SU-DHL-6 (cell line): ENCODE data around the gene FHOD3.

Experiments used
- H2AFZ ChIP-seq: fragments of 200-600 bp; sonication (generic); 2 replicates; pipeline ENCODE4 v1.6.1; 2014; ENCODE audit warnings: low read depth, mild to moderate bottlenecking, moderate library complexity, mixed read lengths, antibody characterized with exemption, low read length; ENCODE audit not compliant: severe bottlenecking
- H3F3A ChIP-seq: fragments of 200-600 bp; shearing (Covaris generic); 2 replicates; pipeline ENCODE4 v1.6.0; 2016; ENCODE audit warnings: antibody characterized with exemption, mild to moderate bottlenecking; ENCODE audit not compliant: insufficient read depth
- H3K27ac ChIP-seq: fragments of 200-600 bp; sonication (generic); 2 replicates; pipeline ENCODE4 v1.5.1; 2016; ENCODE audit warnings: low read depth, mild to moderate bottlenecking, low read length, moderate library complexity, mixed read lengths
- H3K27me3 ChIP-seq: fragments of 200-600 bp; sonication (generic), shearing (Covaris generic); 2 replicates; pipeline ENCODE4 v1.6.0; 2014; ENCODE audit warnings: mild to moderate bottlenecking, low read length
- H3K36me3 ChIP-seq: fragments of 200-600 bp; sonication (generic); 2 replicates; pipeline ENCODE4 v1.6.1; 2014; ENCODE audit warnings: mild to moderate bottlenecking, low read length, mixed read lengths
- H3K4me2 ChIP-seq: fragments of 300-600, 200-600 bp; shearing (Covaris generic), sonication (generic); 2 replicates; pipeline ENCODE4 v1.6.0; 2014; ENCODE audit warnings: low read length, low read depth, mild to moderate bottlenecking; ENCODE audit not compliant: poor library complexity, severe bottlenecking
- H3K4me3 ChIP-seq: fragments of 200-600 bp; sonication (generic); 2 replicates; pipeline ENCODE4 v1.5.1; 2014; ENCODE audit warnings: antibody characterized with exemption, low read length, mild to moderate bottlenecking, mixed read lengths; ENCODE audit not compliant: insufficient read depth, poor library complexity, severe bottlenecking
- H3K79me2 ChIP-seq: fragments of 200-600 bp; sonication (generic); 2 replicates; pipeline ENCODE4 v1.6.1; 2014; ENCODE audit warnings: mild to moderate bottlenecking, low read length, moderate library complexity; ENCODE audit not compliant: insufficient read depth
- H3K9ac ChIP-seq: fragments of 200-600 bp; sonication (generic); 2 replicates; pipeline ENCODE4 v1.7.0; 2014; ENCODE audit warnings: mild to moderate bottlenecking, low read length
- H3K9me2 ChIP-seq: fragments of 200-600 bp; sonication (generic); replicated peaks from 2 replicates; pipeline ENCODE4 v1.6.1; 2014; ENCODE audit warnings: low read length; ENCODE audit not compliant: insufficient read depth
- H3K9me3 ChIP-seq: fragments of 200-600 bp; sonication (generic); 2 replicates; pipeline ENCODE4 v1.6.1; 2014; ENCODE audit warnings: low read length, mixed read lengths; ENCODE audit not compliant: insufficient read depth
- H4K20me1 ChIP-seq: fragments of 200-600 bp; sonication (generic); 2 replicates; pipeline ENCODE4 v1.6.1; 2014; ENCODE audit warnings: low read depth, mild to moderate bottlenecking, antibody characterized with exemption, low read length, moderate library complexity, mixed read lengths
- CTCF ChIP-seq: fragments of 200-600 bp; sonication (generic); IDR thresholded peaks from one replicate; pipeline ENCODE4 v1.5.1; 2017; ENCODE audit warnings: antibody characterized with exemption, mild to moderate bottlenecking, low read length, moderate library complexity; ENCODE audit not compliant: insufficient read depth, poor library complexity, severe bottlenecking
- EZH2phosphoT487 ChIP-seq: fragments of 200-600 bp; sonication (generic), shearing (Covaris generic); conservative IDR thresholded peaks from 2 replicates; pipeline ENCODE4 v1.6.1; 2018; ENCODE audit warnings: mild to moderate bottlenecking, antibody characterized with exemption, low read length, moderate library complexity, mixed read lengths

Gene FHOD3

DNA sequence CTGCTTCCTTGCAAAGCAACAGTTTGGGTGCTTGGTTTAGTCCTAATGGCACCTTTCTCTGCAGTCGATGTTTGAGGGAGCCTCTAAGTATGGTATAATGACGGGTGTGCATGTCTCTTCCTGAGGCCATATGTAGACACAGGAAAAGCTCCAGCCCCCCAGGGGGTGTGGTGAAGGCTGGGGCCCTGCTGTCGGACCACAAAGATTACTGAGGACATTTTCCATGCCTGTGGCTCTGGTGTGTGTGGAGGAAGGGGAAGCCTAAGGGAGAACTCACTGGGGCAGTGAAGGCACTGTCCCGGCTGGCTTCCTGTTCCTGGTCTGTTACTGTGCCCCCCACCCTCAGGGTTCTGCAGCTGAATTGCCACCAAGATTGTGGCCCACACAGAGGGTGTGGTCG, 187.1 kb downstream of the FHOD3 start:
- Histone ChIP-seq H3K4me2 (no peak overlapping the region), H2AFZ (no peak overlapping the region), H3K9me3 (no peaks in the 10 kb centered on the region), H3K9me2 (no peaks in the 10 kb centered on the region), H3F3A (no peaks in the 10 kb centered on the region), H3K36me3 (no peaks in the 10 kb centered on the region), H3K27me3 (no peaks in the 10 kb centered on the region), H4K20me1 (no peaks in the 10 kb centered on the region), H3K79me2 (no peaks in the 10 kb centered on the region), H3K9ac (no peak overlapping the region), H3K4me3 (no peak overlapping the region), H3K27ac (no peak overlapping the region)
- TF ChIP-seq CTCF, result no peak
- TF ChIP-seq EZH2phosphoT487, result no peak

DNA sequence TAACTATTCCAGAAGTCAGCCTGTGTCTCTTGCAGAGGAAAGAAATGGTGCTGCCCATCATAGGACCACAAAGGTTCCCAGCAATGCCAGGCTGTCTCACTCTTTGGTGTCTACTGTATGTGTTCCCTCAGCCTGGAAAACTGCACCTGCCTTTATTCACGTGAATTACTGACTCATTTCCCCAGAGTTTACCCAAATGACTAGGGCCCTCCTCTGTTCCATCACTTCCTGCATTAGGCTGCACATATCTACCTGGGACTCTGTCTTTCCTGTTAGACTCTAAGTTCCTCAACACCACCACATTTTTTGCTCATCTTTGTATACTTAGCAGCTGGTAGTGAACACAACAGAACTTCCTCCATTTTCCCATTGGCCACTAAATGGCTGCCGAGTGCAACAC, 188.3 kb downstream of the FHOD3 start:
- no peaks in the 10 kb centered on the region for H4K20me1 ChIP-seq
- H3K79me2 ChIP-seq, result no peaks in the 10 kb centered on the region
- H3K4me3 ChIP-seq, result no peak overlapping the region
- no peaks in the 10 kb centered on the region for H3K9me3 ChIP-seq
- H3F3A ChIP-seq, result no peaks in the 10 kb centered on the region
- H3K4me2 ChIP-seq, result no peak overlapping the region
- TF ChIP-seq CTCF, result no peak
- TF ChIP-seq EZH2phosphoT487, result no peak
- H3K27me3 ChIP-seq, result no peaks in the 10 kb centered on the region
- H3K36me3 ChIP-seq, result no peaks in the 10 kb centered on the region
- no peak overlapping the region for H3K27ac ChIP-seq
- H3K9me2 ChIP-seq, result no peaks in the 10 kb centered on the region
- no peak overlapping the region for H2AFZ ChIP-seq
- H3K9ac ChIP-seq, result no peak overlapping the region

DNA sequence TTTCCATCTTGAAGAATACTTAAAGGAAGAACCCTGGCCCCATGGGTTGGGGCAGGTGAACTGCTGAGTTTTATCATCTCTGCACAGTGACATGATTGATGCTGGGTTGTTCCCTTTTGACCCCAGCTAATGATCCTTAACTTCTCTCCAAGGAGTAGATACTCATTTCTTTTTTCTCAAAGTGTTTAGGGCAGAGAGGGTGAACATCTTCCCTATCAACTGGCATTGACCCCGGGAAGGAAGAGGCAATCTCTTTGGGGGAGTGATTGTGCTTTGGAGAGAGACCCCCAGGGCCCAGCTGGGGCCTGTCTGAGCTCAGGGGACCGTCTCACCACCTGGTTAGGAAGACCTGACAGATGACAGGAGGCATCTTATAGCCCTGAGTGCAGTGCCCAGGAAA, 190.6 kb downstream of the FHOD3 start:
- no peaks in the 10 kb centered on the region for H3F3A ChIP-seq
- no peaks in the 10 kb centered on the region for H3K9me3 ChIP-seq
- H3K79me2 ChIP-seq, result no peaks in the 10 kb centered on the region
- TF ChIP-seq CTCF (no peak), EZH2phosphoT487 (no peak)
- H4K20me1 ChIP-seq, result no peaks in the 10 kb centered on the region
- H3K9me2 ChIP-seq, result no peaks in the 10 kb centered on the region
- no peak overlapping the region for H2AFZ ChIP-seq
- H3K9ac ChIP-seq, result no peak overlapping the region
- no peak overlapping the region for H3K4me2 ChIP-seq
- no peak overlapping the region for H3K27ac ChIP-seq
- no peak overlapping the region for H3K4me3 ChIP-seq
- H3K36me3 ChIP-seq, result no peaks in the 10 kb centered on the region
- H3K27me3 ChIP-seq, result no peaks in the 10 kb centered on the region

GRCh38 chr18:36490897-36491296, 193.4 kb downstream of the FHOD3 start:
- Histone ChIP-seq H3K36me3 (no peaks in the 10 kb centered on the region), H3K79me2 (no peaks in the 10 kb centered on the region), H3F3A (no peaks in the 10 kb centered on the region), H3K27me3 (no peaks in the 10 kb centered on the region), H3K27ac (no peak overlapping the region), H3K9ac (no peak overlapping the region), H3K9me3 (no peaks in the 10 kb centered on the region), H3K4me3 (no peak overlapping the region), H4K20me1 (no peaks in the 10 kb centered on the region), H3K9me2 (no peaks in the 10 kb centered on the region), H2AFZ (no peak overlapping the region), H3K4me2 (no peak overlapping the region)
- no peak for TF ChIP-seq EZH2phosphoT487
